Trophoblast cell (in vitro differentiated cells and primary cell): ENCODE data around the gene LRBA.

ENCODE experiments used
- DNase-seq, 2 donors: peaks; one replicate each; pipeline ENCODE4 v3.0.0-alpha.2; 2016
- H2AFZ ChIP-seq: 2 replicates; pipeline ENCODE4 v1.6.1; 2013; ENCODE audit warnings: low read length, moderate library complexity, mild to moderate bottlenecking; ENCODE audit not compliant: insufficient read depth, poor library complexity
- H2AK5ac ChIP-seq: 2 replicates; pipeline ENCODE4 v1.6.1; 2013; ENCODE audit warnings: mild to moderate bottlenecking, low read length
- H2BK120ac ChIP-seq: 2 replicates; pipeline ENCODE4 v1.6.1; 2013; ENCODE audit warnings: low read length, mild to moderate bottlenecking, moderate library complexity; ENCODE audit not compliant: insufficient read depth, poor library complexity
- H2BK12ac ChIP-seq: 2 replicates; pipeline ENCODE4 v1.6.1; 2013; ENCODE audit warnings: mild to moderate bottlenecking, low read length, moderate library complexity
- H2BK5ac ChIP-seq: 2 replicates; pipeline ENCODE4 v1.6.1; 2013; ENCODE audit warnings: low read length, low read depth, moderate library complexity, mild to moderate bottlenecking; ENCODE audit not compliant: poor library complexity
- H3K14ac ChIP-seq: 2 replicates; pipeline ENCODE4 v1.6.1; 2013; ENCODE audit warnings: mild to moderate bottlenecking, low read length
- H3K18ac ChIP-seq: 2 replicates; pipeline ENCODE4 v1.6.1; 2013; ENCODE audit warnings: mild to moderate bottlenecking, low read length
- H3K23ac ChIP-seq: 2 replicates; pipeline ENCODE4 v1.6.1; 2013; ENCODE audit warnings: low read length
- H3K27ac ChIP-seq: 2 replicates; pipeline ENCODE4 v1.5.1; 2013; ENCODE audit warnings: low read depth, mild to moderate bottlenecking, inconsistent platforms, low read length, moderate library complexity
- H3K27me3 ChIP-seq: 2 replicates; pipeline ENCODE4 v1.6.1; 2013; ENCODE audit warnings: inconsistent platforms, mild to moderate bottlenecking, low read length, moderate library complexity; ENCODE audit not compliant: insufficient read depth
- H3K36me3 ChIP-seq, 2 experiments: 1 replicate in 1 of 2; 2 replicates in 1 of 2; pipeline ENCODE4 v1.6.1; 2013; ENCODE audit warnings: low read length in 2 of 2, mild to moderate bottlenecking in 2 of 2, moderate library complexity in 1 of 2; ENCODE audit not compliant: insufficient read depth in 2 of 2, control insufficient read depth in 1 of 2
- H3K4ac ChIP-seq: 2 replicates; pipeline ENCODE4 v1.6.1; 2013; ENCODE audit warnings: low read depth, mild to moderate bottlenecking, low read length, moderate library complexity
- H3K4me1 ChIP-seq, 2 experiments: 1 replicate in 1 of 2; 2 replicates in 1 of 2; pipeline ENCODE4 v1.6.1; 2013; ENCODE audit warnings: low read length in 2 of 2, mild to moderate bottlenecking in 2 of 2, moderate library complexity in 1 of 2; ENCODE audit not compliant: insufficient read depth in 2 of 2, control insufficient read depth in 1 of 2
- H3K4me2 ChIP-seq: 2 replicates; pipeline ENCODE4 v1.6.1; 2013; ENCODE audit warnings: inconsistent platforms, mild to moderate bottlenecking, low read length, moderate library complexity
- H3K4me3 ChIP-seq: 2 replicates; pipeline ENCODE4 v1.5.1; 2013; ENCODE audit warnings: mild to moderate bottlenecking, low read depth, low read length, inconsistent platforms
- H3K79me1 ChIP-seq: one replicate; pipeline ENCODE4 v1.6.1; 2013; ENCODE audit warnings: low read length
- H3K79me2 ChIP-seq: 2 replicates; pipeline ENCODE4 v1.6.1; 2013; ENCODE audit warnings: low read length, mild to moderate bottlenecking; ENCODE audit not compliant: control insufficient read depth, insufficient read depth, poor library complexity
- H3K9ac ChIP-seq: 2 replicates; pipeline ENCODE4 v1.6.1; 2013; ENCODE audit warnings: mild to moderate bottlenecking, low read length
- H3K9me3 ChIP-seq: 2 replicates; pipeline ENCODE4 v1.6.1; 2013; ENCODE audit warnings: low read depth, mild to moderate bottlenecking, control low read depth, inconsistent platforms, low read length; ENCODE audit not compliant: insufficient read depth
- H4K12ac ChIP-seq: 2 replicates; pipeline ENCODE4 v1.6.1; 2013; ENCODE audit warnings: low read depth, mild to moderate bottlenecking, low read length, moderate library complexity
- H4K8ac ChIP-seq: 2 replicates; pipeline ENCODE4 v1.6.1; 2013; ENCODE audit warnings: low read depth, mild to moderate bottlenecking, low read length, moderate library complexity
- H4K91ac ChIP-seq: one replicate; pipeline ENCODE4 v1.6.1; 2013; ENCODE audit warnings: low read depth, mild to moderate bottlenecking, low read length, moderate library complexity
- WGBS: extraction: QIAGEN DNeasy Blood & Tissue Kit; methylation state at CpG from one replicate; pipeline ENCODE4 v1.1.7; 2013; ENCODE audit warnings: missing lambda C conversion rate; ENCODE audit not compliant: insufficient read length, insufficient coverage; ENCODE audit errors: extremely low coverage; 5-methylcytosine and 5-hydroxymethylcytosine counted together

The LRBA gene

GRCh38 chr4:150261571-150261970, 753.5 kb downstream of the LRBA start:
- Histone ChIP-seq H4K12ac (no peak overlapping the region), H3K4ac (no peak overlapping the region), H3K36me3 (peaks cover 0 to 3% of the 10 kb centered on the region in 2 experiments), H3K18ac (no peak overlapping the region), H3K9me3 (peaks cover 2% of the 10 kb centered on the region), H3K79me2 (no peaks in the 10 kb centered on the region), H4K8ac (no peak overlapping the region), H3K27ac (no peak overlapping the region), H3K79me1 (no peaks in the 10 kb centered on the region), H3K4me1 (peaks cover 0 to 2% of the 10 kb centered on the region in 2 experiments), H2BK5ac (no peak overlapping the region), H3K23ac (no peak overlapping the region), H3K9ac (no peak overlapping the region), H2BK120ac (no peak overlapping the region), H2AFZ (no peak overlapping the region), H2BK12ac (no peak overlapping the region), H3K4me2 (no peak overlapping the region), H3K4me3 (no peak overlapping the region), H2AK5ac (no peak overlapping the region), H3K27me3 (no peaks in the 10 kb centered on the region), H3K14ac (no peak overlapping the region), H4K91ac (no peak overlapping the region)
- WGBS, result no CpG with 5 or more reads among the region's 2 CpGs
- DNase-seq, result no peak

GRCh38 chr4:150259861-150260567, 755.1 kb downstream of the LRBA start:
- Histone ChIP-seq H3K4me1 (peaks cover 0 to 2% of the 10 kb centered on the region in 2 experiments), H3K27me3 (no peaks in the 10 kb centered on the region), H2AK5ac (no peak overlapping the region), H2BK120ac (no peak overlapping the region), H3K9ac (no peak overlapping the region), H3K79me1 (no peaks in the 10 kb centered on the region), H4K12ac (no peak overlapping the region), H3K27ac (no peak overlapping the region), H2BK12ac (no peak overlapping the region), H4K91ac (no peak overlapping the region), H3K36me3 (peaks cover 0 to 3% of the 10 kb centered on the region in 2 experiments), H2BK5ac (no peak overlapping the region), H3K4me3 (no peak overlapping the region), H3K9me3 (peaks cover 2% of the 10 kb centered on the region), H4K8ac (no peak overlapping the region), H3K4me2 (no peak overlapping the region), H3K23ac (no peak overlapping the region), H3K14ac (no peak overlapping the region), H3K79me2 (no peaks in the 10 kb centered on the region), H3K18ac (no peak overlapping the region), H3K4ac (no peak overlapping the region), H2AFZ (no peak overlapping the region)
- WGBS, result no CpG with 5 or more reads among the region's 8 CpGs
- DNase-seq, result no peak

- no peak overlapping the region for H3K27ac ChIP-seq
- peaks cover 0 to 2% of the 10 kb centered on the region in 2 experiments for H3K4me1 ChIP-seq
- WGBS, result no CpG with 5 or more reads among the region's 6 CpGs
- H3K14ac ChIP-seq, result no peak overlapping the region
- no peaks in the 10 kb centered on the region for H3K27me3 ChIP-seq
- H3K18ac ChIP-seq, result no peak overlapping the region
- no peak overlapping the region for H4K12ac ChIP-seq
- H3K4me3 ChIP-seq, result no peak overlapping the region
- H3K79me1 ChIP-seq, result no peaks in the 10 kb centered on the region
- no peak overlapping the region for H4K8ac ChIP-seq
- no peaks in the 10 kb centered on the region for H3K79me2 ChIP-seq
- H2BK5ac ChIP-seq, result no peak overlapping the region
- H2AK5ac ChIP-seq, result no peak overlapping the region
- H2AFZ ChIP-seq, result no peak overlapping the region
- no peak for DNase-seq
- no peak overlapping the region for H3K4ac ChIP-seq
- no peak overlapping the region for H3K23ac ChIP-seq
- H2BK12ac ChIP-seq, result no peak overlapping the region
- H4K91ac ChIP-seq, result no peak overlapping the region
- no peak overlapping the region for H3K9ac ChIP-seq
- H3K9me3 ChIP-seq, result peaks cover 4% of the 10 kb centered on the region
- H3K36me3 ChIP-seq, result peaks cover 0 to 3% of the 10 kb centered on the region in 2 experiments
- H3K4me2 ChIP-seq, result no peak overlapping the region
- H2BK120ac ChIP-seq, result no peak overlapping the region
Measured at GRCh38 chr4:150258569-150258968, 756.5 kb downstream of the LRBA start.

GRCh38 chr4:150256841-150257730, 758.0 kb downstream of the LRBA start:
- Histone ChIP-seq H4K91ac (no peak overlapping the region), H3K27me3 (no peaks in the 10 kb centered on the region), H2BK5ac (no peak overlapping the region), H3K14ac (no peak overlapping the region), H3K79me1 (no peaks in the 10 kb centered on the region), H3K18ac (no peak overlapping the region), H3K9ac (no peak overlapping the region), H3K36me3 (peaks cover 0 to 3% of the 10 kb centered on the region in 2 experiments), H2AFZ (no peak overlapping the region), H3K27ac (no peak overlapping the region), H3K4me3 (peak overlapping the region; percentile 22), H4K8ac (no peak overlapping the region), H2BK120ac (no peak overlapping the region), H4K12ac (no peak overlapping the region), H2AK5ac (no peak overlapping the region), H3K4me2 (no peak overlapping the region), H3K4me1 (peaks cover 0 to 2% of the 10 kb centered on the region in 2 experiments), H3K79me2 (no peaks in the 10 kb centered on the region), H3K4ac (no peak overlapping the region), H2BK12ac (no peak overlapping the region), H3K23ac (no peak overlapping the region), H3K9me3 (peaks cover 5% of the 10 kb centered on the region)
- WGBS, result no CpG with 5 or more reads among the region's 25 CpGs
- peak; percentile 47 to 70 for DNase-seq
